ENCODE data around the gene MYH9.
"Not testable (repeated sequence)": the region's sequence is repeated elsewhere in the genome, so short reads cannot be mapped to it uniquely, and the experiment has no call there.

The MYH9 gene

GRCh38 chr22:36253523-36254490 is 134.0 kb downstream of the MYH9 start:
- in situ Hi-C loops (cut with MboI; ENCODE audit: low sequenced_read_pairs), result no loop called here

- in situ Hi-C loops (cut with MboI; ENCODE audit: low sequenced_read_pairs), result no loop called here
These were observed 134.8 kb downstream of the MYH9 start, which contains the start of gene APOL1 for GRCh38 chr22:36252754-36253522. Gene APOL1 (plus strand): TSS chr22:36253133. CDS start chr22:36254956, 1,823 bp downstream.

GRCh38 chr22:36251979-36252608 is 135.7 kb downstream of the MYH9 start:
- in situ Hi-C loops (cut with MboI; ENCODE audit: low sequenced_read_pairs), result not testable (repeated sequence)

- in situ Hi-C loops (cut with MboI; ENCODE audit: low sequenced_read_pairs), result not testable (repeated sequence)
These were observed 137.3 kb downstream of the MYH9 start for GRCh38 chr22:36250292-36250960.

- in situ Hi-C loops (cut with MboI; ENCODE audit: low sequenced_read_pairs), result no loop called here
These were observed 138.6 kb downstream of the MYH9 start for GRCh38 chr22:36249160-36249559.

GRCh38 chr22:36247955-36248354 is 139.8 kb downstream of the MYH9 start:
- in situ Hi-C loops (cut with MboI; ENCODE audit: low sequenced_read_pairs), result no loop called here

- in situ Hi-C loops (cut with MboI; ENCODE audit: low sequenced_read_pairs), result no loop called here
These were observed 141.0 kb downstream of the MYH9 start for GRCh38 chr22:36246718-36247117.

- in situ Hi-C loops (cut with MboI; ENCODE audit: low sequenced_read_pairs), result no loop called here
These were observed 141.9 kb downstream of the MYH9 start for GRCh38 chr22:36245805-36246356.

- in situ Hi-C loops (cut with MboI; ENCODE audit: low sequenced_read_pairs), result no loop called here
These were observed 143.0 kb downstream of the MYH9 start for GRCh38 chr22:36244522-36245391.

- in situ Hi-C loops (cut with MboI; ENCODE audit: low sequenced_read_pairs), result no loop called here
These were observed 143.8 kb downstream of the MYH9 start for GRCh38 chr22:36243986-36244385.

GRCh38 chr22:36239401-36240171 is 148.2 kb downstream of the MYH9 start, which contains the start of gene APOL2:
Gene APOL2 (minus strand): TSS chr22:36239527. CDS start chr22:36233162, 6,365 bp downstream.
- in situ Hi-C loops (cut with MboI; ENCODE audit: low sequenced_read_pairs), result no loop called here

GRCh38 chr22:36239150-36239400 is 148.7 kb downstream of the MYH9 start:
- in situ Hi-C loops (cut with MboI; ENCODE audit: low sequenced_read_pairs), result no loop called here

GRCh38 chr22:36238373-36239149 is 149.2 kb downstream of the MYH9 start:
- in situ Hi-C loops (cut with MboI; ENCODE audit: low sequenced_read_pairs), result no loop called here

GRCh38 chr22:36237462-36238372 is 150.1 kb downstream of the MYH9 start:
- in situ Hi-C loops (cut with MboI; ENCODE audit: low sequenced_read_pairs), result no loop called here

GRCh38 chr22:36236388-36237319 is 151.1 kb downstream of the MYH9 start:
- in situ Hi-C loops (cut with MboI; ENCODE audit: low sequenced_read_pairs), result no loop called here

GRCh38 chr22:36235585-36235984 is 152.2 kb downstream of the MYH9 start:
- in situ Hi-C loops (cut with MboI; ENCODE audit: low sequenced_read_pairs), result no loop called here

All from HL-60/S4 (cell line).